Uterus (tissue), 4 donors: ENCODE results near the gene C1GALT1. TPM values are rescaled to one million over a fixed set of nuclear protein-coding genes. Genes with fewer than 3 reads are reported as not detected.

Experiments used
- DNase-seq, 2 donors: peaks; one replicate each; pipeline ENCODE4 v3.0.0-alpha.2; 2019 to 2020
- H3K27ac ChIP-seq, 2 donors: fragments of 200-600 bp; sonication (generic); 1 replicate in 1 of 2; 2 replicates in 1 of 2; pipeline ENCODE4 v1.5.1; 2016 to 2018
- H3K27me3 ChIP-seq, 2 donors: fragments of 200-600 bp; sonication (generic); one replicate each; pipeline ENCODE4 v1.5.1; 2018 to 2019; ENCODE audit warnings: control low read depth in 1 of 2
- H3K36me3 ChIP-seq, 2 donors: fragments of 200-600 bp; sonication (generic); one replicate each; pipeline ENCODE4 v1.5.1; 2019; ENCODE audit warnings: control low read depth in 1 of 2
- H3K4me1 ChIP-seq, 2 donors: fragments of 200-600 bp; sonication (generic); one replicate each; pipeline ENCODE4 v1.5.1; 2018 to 2019; ENCODE audit warnings: control low read depth in 1 of 2
- H3K4me3 ChIP-seq, 2 donors: fragments of 200-600 bp; sonication (generic); 1 replicate in 1 of 2; 2 replicates in 1 of 2; pipeline ENCODE4 v1.5.1; 2018 to 2019; ENCODE audit warnings: mild to moderate bottlenecking in 1 of 2
- H3K9me3 ChIP-seq, 2 donors: fragments of 200-600 bp; sonication (generic); one replicate each; pipeline ENCODE4 v1.5.1; 2019; ENCODE audit warnings: control low read depth in 1 of 2
- POLR2A ChIP-seq, 2 donors: fragments of 450-650 bp; IDR thresholded peaks; one replicate each; pipeline ENCODE4 v1.6.1; 2016; ENCODE audit warnings: antibody characterized with exemption in 2 of 2, mild to moderate bottlenecking in 1 of 2, moderate library complexity in 1 of 2
- intact Hi-C: fragments of 100-400 bp; cut with DNase I; formaldehyde crosslinking; loops from one replicate; pipeline ENCODE4 v1.15.1; 2023; ENCODE audit warnings: low total_unique reads
- total RNA-seq, 4 donors: library from RNA; depleted of rRNA in 3 of 4; stranded (reverse); fragments of >200 nt in 3 of 4; gene quantifications; one replicate each; pipeline versions ENCODE4 v1.1.0 to v1.2.4, GENCODE V29; 2014 to 2023
- TF ChIP-seq, protein P1 (sequence below), 4 experiments: fragments of 200-600 bp in 2 of 4; fragments of 450-650 bp in 2 of 4; sonication (generic) in 2 of 4; IDR thresholded peaks; one replicate each; pipeline ENCODE4 v1.5.1; 2016 to 2019; ENCODE audit warnings: antibody characterized with exemption in 4 of 4, mild to moderate bottlenecking in 2 of 4, moderate library complexity in 1 of 4
- donor health status: DM: yes; HTN: yes; CAD: no.

C1GALT1 gene
- total RNA-seq, 4 donors from 2014 or later, result 1.3 to 41.6 (median 15.1) TPM

DNA sequence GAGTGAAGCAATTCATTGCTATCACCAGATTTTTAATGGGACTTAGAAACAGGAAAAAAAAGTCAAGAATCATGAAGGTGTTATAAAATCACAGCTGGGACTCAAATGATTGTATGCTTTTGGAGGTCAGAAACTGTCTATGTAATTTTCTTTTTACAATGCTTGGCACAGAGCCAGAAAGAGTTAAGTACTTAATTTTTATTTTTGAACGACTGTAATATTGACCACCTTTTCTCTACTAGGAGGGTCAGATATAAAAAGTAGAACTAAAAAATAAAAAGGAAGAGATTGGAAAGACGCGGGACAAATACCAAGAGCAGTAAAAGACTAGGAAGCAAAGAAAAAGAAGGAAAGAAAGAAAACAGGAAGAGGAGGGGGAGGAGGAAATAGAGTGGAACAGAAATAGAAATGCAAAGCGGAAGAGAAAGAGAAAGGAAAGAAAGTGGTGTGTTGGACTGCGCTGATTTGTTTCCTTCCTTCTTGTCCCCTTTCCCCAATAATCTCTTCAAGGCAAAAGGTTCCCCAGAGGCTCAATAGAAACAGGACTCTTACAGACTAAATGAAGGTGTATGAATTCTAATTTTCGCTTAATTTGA is 23.2 kb upstream of the C1GALT1 start:
- Histone ChIP-seq H3K27me3 (no peaks in the 10 kb centered on the region), H3K4me3 (no peak overlapping the region), H3K9me3 (no peaks in the 10 kb centered on the region), H3K4me1 (no peaks in the 10 kb centered on the region), H3K27ac (no peak overlapping the region), H3K36me3 (no peaks in the 10 kb centered on the region)
- no peak for TF ChIP-seq POLR2A (IDR thresholded peaks at IDR 0.05)
- TF ChIP-seq, protein P1, sequence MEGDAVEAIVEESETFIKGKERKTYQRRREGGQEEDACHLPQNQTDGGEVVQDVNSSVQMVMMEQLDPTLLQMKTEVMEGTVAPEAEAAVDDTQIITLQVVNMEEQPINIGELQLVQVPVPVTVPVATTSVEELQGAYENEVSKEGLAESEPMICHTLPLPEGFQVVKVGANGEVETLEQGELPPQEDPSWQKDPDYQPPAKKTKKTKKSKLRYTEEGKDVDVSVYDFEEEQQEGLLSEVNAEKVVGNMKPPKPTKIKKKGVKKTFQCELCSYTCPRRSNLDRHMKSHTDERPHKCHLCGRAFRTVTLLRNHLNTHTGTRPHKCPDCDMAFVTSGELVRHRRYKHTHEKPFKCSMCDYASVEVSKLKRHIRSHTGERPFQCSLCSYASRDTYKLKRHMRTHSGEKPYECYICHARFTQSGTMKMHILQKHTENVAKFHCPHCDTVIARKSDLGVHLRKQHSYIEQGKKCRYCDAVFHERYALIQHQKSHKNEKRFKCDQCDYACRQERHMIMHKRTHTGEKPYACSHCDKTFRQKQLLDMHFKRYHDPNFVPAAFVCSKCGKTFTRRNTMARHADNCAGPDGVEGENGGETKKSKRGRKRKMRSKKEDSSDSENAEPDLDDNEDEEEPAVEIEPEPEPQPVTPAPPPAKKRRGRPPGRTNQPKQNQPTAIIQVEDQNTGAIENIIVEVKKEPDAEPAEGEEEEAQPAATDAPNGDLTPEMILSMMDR (IDR thresholded peaks at IDR 0.05), result no peak
- no peak for DNase-seq
- intact Hi-C loops, result no loop called here

DNA sequence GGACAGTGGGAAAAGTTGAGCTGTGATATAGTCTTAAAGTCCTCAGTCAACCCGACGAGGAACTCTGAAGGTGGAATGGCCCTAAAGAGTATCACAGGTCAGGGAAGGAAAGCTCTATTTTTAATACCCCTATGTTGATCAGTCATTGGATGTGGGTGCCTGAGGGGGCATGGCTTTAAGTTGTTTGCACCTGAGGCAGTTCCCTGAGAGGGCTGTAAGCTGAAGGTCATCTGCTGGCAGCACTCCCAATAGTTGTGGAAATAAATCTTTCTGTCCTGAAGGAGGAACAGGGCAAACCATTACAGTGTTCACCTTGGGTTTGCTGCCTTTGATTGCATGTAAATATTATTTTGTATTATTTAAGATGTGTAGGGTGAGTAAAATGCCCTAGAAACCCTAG is 17.8 kb upstream of the C1GALT1 start:
- no peaks in the 10 kb centered on the region for H3K27me3 ChIP-seq
- H3K4me3 ChIP-seq, result no peak overlapping the region
- no peak for TF ChIP-seq POLR2A (IDR thresholded peaks at IDR 0.05)
- TF ChIP-seq, protein P1 (IDR thresholded peaks at IDR 0.05), result no peak
- H3K36me3 ChIP-seq, result no peaks in the 10 kb centered on the region
- no peaks in the 10 kb centered on the region for H3K9me3 ChIP-seq
- no peak overlapping the region for H3K27ac ChIP-seq
- no peak for DNase-seq
- no peaks in the 10 kb centered on the region for H3K4me1 ChIP-seq
- intact Hi-C loops, result no loop called here

DNA sequence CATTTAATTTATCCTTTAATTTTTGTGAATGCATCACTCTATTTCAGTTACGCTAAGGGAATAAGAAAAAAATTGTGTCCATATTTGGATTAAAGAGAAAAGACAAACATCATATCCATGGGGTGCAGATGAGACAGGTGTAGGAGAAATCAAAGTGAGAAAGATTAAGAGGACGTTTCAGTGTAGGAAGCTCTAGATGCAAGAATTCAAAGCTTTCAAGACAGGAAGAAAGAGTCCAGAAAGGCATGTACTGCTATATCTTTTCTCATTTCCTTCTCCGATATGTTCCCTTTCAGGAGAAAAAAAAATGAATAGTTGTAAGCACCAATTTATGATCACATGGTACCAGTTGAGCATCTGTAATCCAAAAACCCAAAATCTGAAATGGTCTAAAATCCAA is 17.0 kb upstream of the C1GALT1 start:
- Histone ChIP-seq H3K4me1 (no peaks in the 10 kb centered on the region), H3K4me3 (no peak overlapping the region), H3K36me3 (no peaks in the 10 kb centered on the region), H3K9me3 (no peaks in the 10 kb centered on the region), H3K27ac (no peak overlapping the region), H3K27me3 (no peaks in the 10 kb centered on the region)
- DNase-seq, result no peak
- intact Hi-C loops, result no loop called here
- TF ChIP-seq POLR2A (IDR thresholded peaks at IDR 0.05), result no peak
- TF ChIP-seq, protein P1 (IDR thresholded peaks at IDR 0.05), result no peak

DNA sequence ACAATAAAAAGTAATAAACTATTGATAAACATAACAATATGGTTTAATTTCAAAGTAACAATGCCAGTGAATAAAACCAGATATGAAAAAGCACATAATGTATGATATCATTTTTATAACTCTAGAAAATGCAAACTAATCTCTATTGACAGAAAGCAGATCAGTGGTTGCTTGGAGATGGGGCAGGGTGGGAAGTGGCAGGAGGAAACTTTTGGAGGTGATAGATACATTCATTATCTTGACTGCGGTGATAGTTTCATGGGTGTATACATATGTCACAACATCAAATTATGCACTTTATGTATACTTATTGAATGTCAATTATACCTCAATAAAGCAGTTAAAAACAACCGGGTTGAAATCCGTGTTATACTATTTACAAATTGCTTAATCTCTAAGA is 16.0 kb upstream of the C1GALT1 start:
- intact Hi-C loops, result no loop called here
- DNase-seq, result no peak
- H3K27ac ChIP-seq, result no peak overlapping the region
- no peaks in the 10 kb centered on the region for H3K27me3 ChIP-seq
- no peaks in the 10 kb centered on the region for H3K4me1 ChIP-seq
- H3K4me3 ChIP-seq, result no peak overlapping the region
- no peaks in the 10 kb centered on the region for H3K36me3 ChIP-seq
- TF ChIP-seq, protein P1 (IDR thresholded peaks at IDR 0.05), result no peak
- TF ChIP-seq POLR2A (IDR thresholded peaks at IDR 0.05), result no peak
- H3K9me3 ChIP-seq, result no peaks in the 10 kb centered on the region

DNA sequence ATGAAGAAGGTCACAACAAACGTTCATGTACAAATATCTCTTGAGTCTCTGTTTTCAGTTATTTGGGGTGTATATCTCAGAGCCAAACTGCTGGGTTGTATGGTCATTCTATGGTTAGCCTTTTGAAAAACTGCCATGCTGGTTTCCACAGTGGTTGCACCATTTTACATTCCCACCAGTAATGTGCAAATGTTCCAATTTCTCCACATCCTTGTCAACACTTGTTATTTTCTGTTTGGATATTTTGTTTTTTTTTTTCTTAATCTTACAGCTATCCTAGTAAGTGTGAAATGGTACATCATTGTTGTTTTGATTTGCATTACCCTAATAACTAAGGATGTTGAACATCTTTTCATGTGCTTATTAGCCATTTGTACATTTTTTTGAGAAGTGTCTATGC is 13.0 kb upstream of the C1GALT1 start:
- H3K9me3 ChIP-seq, result no peaks in the 10 kb centered on the region
- H3K36me3 ChIP-seq, result no peaks in the 10 kb centered on the region
- TF ChIP-seq, protein P1 (IDR thresholded peaks at IDR 0.05), result no peak
- no peak for TF ChIP-seq POLR2A (IDR thresholded peaks at IDR 0.05)

More for the DNA sequence above, 13.0 kb upstream of the C1GALT1 start:
- H3K27me3 ChIP-seq, result no peaks in the 10 kb centered on the region
- no peak for DNase-seq
- no peak overlapping the region for H3K27ac ChIP-seq
- no peak overlapping the region for H3K4me3 ChIP-seq
- intact Hi-C loops, result no loop called here
- no peaks in the 10 kb centered on the region for H3K4me1 ChIP-seq
